ACC112 (cell line): ENCODE data around the gene PDGFC.
A peak's percentile ranks its signal among the peaks of the same experiment; 100 is the strongest.
"Not testable (repeated sequence)": the region's sequence is repeated elsewhere in the genome, so short reads cannot be mapped to it uniquely, and the experiment has no call there.

Experiments
- H2AFZ ChIP-seq: fragments of 200-600 bp; sonication (generic); one replicate; pipeline ENCODE4 v1.6.0; 2017; ENCODE audit warnings: antibody characterized with exemption, low read length; ENCODE audit not compliant: unreplicated experiment
- H3K27ac ChIP-seq: fragments of 200-600 bp; sonication (generic); 2 replicates; pipeline ENCODE4 v1.5.1; 2014; ENCODE audit warnings: low read depth, mild to moderate bottlenecking, antibody characterized with exemption, low read length, moderate library complexity
- H3K27me3 ChIP-seq: fragments of 200-600 bp; sonication (generic); 2 replicates; pipeline ENCODE4 v1.6.1; 2014; ENCODE audit warnings: mild to moderate bottlenecking, antibody characterized with exemption, low read length, moderate library complexity, mixed read lengths; ENCODE audit not compliant: insufficient read depth
- H3K36me3 ChIP-seq: fragments of 200-600 bp; sonication (generic); 2 replicates; pipeline ENCODE4 v1.6.1; 2016; ENCODE audit warnings: mild to moderate bottlenecking, antibody characterized with exemption, low read length, moderate library complexity, mixed read lengths; ENCODE audit not compliant: insufficient read depth
- H3K4me1 ChIP-seq: fragments of 200-600 bp; sonication (generic); one replicate; pipeline ENCODE4 v1.6.1; 2016; ENCODE audit warnings: low read length, mixed read lengths; ENCODE audit not compliant: insufficient read depth, unreplicated experiment, control insufficient read depth
- H3K4me3 ChIP-seq: fragments of 200-600 bp; sonication (generic); 2 replicates; pipeline ENCODE4 v1.5.1; 2014; ENCODE audit warnings: mild to moderate bottlenecking, low read depth, low read length
- H3K79me2 ChIP-seq: fragments of 200-600 bp; sonication (generic); one replicate; pipeline ENCODE4 v1.6.0; 2016; ENCODE audit warnings: low read length; ENCODE audit not compliant: control insufficient read depth, unreplicated experiment, insufficient read depth

The PDGFC gene

DNA sequence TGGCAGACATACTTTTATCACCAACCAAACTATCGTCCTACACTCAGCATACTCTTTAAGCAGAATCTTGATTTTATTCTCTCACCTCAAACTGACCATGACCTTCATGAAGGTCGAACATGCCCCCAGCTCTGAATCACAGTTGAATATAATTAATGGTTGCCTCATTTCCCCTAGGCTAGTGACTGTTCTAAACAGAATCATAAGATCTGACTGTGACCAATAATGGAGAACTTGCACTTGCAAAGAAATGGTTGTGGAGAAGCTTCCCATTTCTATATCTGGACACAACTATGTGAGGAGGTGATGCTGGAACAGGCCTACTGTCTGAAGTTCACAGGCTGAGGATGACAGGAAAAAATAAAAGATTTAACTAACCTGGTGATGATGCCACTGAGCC, 85.1 kb downstream of the PDGFC start:
- no peak overlapping the region for H3K4me3 ChIP-seq
- peaks cover 7% of the 10 kb centered on the region; the same call in 1 of the 2 replicates for H3K36me3 ChIP-seq
- no peak overlapping the region for H3K27ac ChIP-seq
- no peaks in the 10 kb centered on the region for H3K27me3 ChIP-seq
- H3K79me2 ChIP-seq, result peaks cover 46% of the 10 kb centered on the region
- H2AFZ ChIP-seq, result no peak overlapping the region
- H3K4me1 ChIP-seq, result peaks cover 31% of the 10 kb centered on the region

- no peak overlapping the region for H2AFZ ChIP-seq
- no peak overlapping the region for H3K27ac ChIP-seq
- H3K27me3 ChIP-seq, result no peaks in the 10 kb centered on the region
- peaks cover 7% of the 10 kb centered on the region; the same call in 1 of the 2 replicates for H3K36me3 ChIP-seq
- H3K79me2 ChIP-seq, result peaks cover 39% of the 10 kb centered on the region
- no peak overlapping the region for H3K4me3 ChIP-seq
- H3K4me1 ChIP-seq, result peaks cover 29% of the 10 kb centered on the region
Measured at GRCh38 chr4:156885374-156885773, 86.2 kb downstream of the PDGFC start.

DNA sequence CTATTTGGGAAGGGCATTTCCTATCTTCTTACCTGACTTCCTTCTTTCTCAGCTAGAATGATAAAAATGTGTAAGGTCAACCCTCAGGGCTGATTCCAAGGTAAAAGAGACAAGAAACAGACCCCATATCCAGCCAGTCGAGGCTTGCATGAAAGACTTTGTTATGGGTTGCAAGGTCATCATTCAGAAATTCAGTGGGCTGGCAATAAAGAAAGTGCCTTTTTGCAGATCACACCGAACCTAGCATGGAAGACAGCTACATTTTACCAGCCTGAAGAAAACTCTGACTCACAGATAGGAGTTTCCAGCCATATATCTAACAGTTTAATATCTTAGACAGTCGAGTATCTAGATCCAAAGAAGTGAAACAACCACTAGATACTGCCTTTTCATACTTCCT, 87.4 kb downstream of the PDGFC start:
- Histone ChIP-seq H3K27ac (no peak overlapping the region), H3K4me1 (peaks cover 17% of the 10 kb centered on the region), H3K27me3 (no peaks in the 10 kb centered on the region), H3K79me2 (peaks cover 38% of the 10 kb centered on the region), H3K4me3 (peak overlapping the region; percentile 24; the same call in 1 of the 2 replicates), H3K36me3 (peaks cover 7% of the 10 kb centered on the region; the same call in 1 of the 2 replicates), H2AFZ (no peak overlapping the region)

DNA sequence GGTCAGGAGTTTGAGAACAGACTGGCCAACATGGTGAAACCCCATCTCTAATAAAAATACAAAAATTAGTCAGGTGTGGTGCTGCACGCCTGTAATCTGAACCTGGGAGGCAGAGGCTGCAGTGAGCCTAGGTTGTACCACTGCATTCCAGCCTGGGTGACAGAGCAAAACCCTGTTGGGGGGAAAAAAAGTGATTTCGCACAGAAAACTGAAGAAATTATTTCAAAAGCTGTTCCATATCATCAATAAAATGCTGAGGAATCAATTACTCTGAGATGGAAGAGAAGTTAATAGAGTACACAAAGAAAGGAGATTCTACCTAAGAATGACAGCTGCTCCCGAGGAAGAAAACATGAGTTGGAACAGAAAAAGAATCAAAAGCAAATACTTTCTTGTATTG, 95.9 kb downstream of the PDGFC start:
- Histone ChIP-seq H3K36me3 (no peaks in the 10 kb centered on the region; the same call in 1 of the 2 replicates), H3K4me1 (peaks cover 10% of the 10 kb centered on the region), H2AFZ (no peak overlapping the region), H3K27me3 (no peaks in the 10 kb centered on the region), H3K27ac (no peak overlapping the region), H3K79me2 (peaks cover 44% of the 10 kb centered on the region), H3K4me3 (no peak overlapping the region)

GRCh38 chr4:156875055-156875454, 96.5 kb downstream of the PDGFC start:
- Histone ChIP-seq H3K36me3 (no peaks in the 10 kb centered on the region; the same call in 1 of the 2 replicates), H3K27ac (no peak overlapping the region), H3K27me3 (no peaks in the 10 kb centered on the region), H3K79me2 (peaks cover 48% of the 10 kb centered on the region), H3K4me3 (no peak overlapping the region), H3K4me1 (peaks cover 17% of the 10 kb centered on the region), H2AFZ (no peak overlapping the region)

GRCh38 chr4:156873799-156874198, 97.8 kb downstream of the PDGFC start:
- no peaks in the 10 kb centered on the region for H3K27me3 ChIP-seq
- H3K36me3 ChIP-seq, result no peaks in the 10 kb centered on the region; the same call in 1 of the 2 replicates
- no peak overlapping the region for H3K4me3 ChIP-seq
- H2AFZ ChIP-seq, result no peak overlapping the region
- peaks cover 24% of the 10 kb centered on the region for H3K4me1 ChIP-seq
- no peak overlapping the region for H3K27ac ChIP-seq
- peaks cover 47% of the 10 kb centered on the region for H3K79me2 ChIP-seq

DNA sequence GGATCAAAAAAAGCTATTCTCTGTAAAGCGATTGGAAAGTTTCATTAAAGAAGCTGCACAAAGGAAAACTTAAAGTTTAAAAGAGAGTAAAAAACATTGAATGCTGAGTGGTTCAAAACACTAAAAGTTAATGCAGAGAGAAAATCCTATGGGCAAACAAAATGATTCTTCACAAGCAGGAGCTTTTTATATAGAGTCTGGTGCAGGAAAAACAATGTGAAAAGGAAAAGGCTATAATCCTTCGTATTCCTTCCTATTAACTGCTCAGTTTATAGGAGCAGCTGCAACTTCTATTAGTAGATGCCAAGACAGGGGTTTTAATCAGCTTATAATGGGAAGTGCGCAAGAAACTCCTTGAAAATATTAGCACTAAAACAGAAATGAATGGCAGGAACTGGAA, 100.7 kb downstream of the PDGFC start:
- H3K27ac ChIP-seq, result no peak overlapping the region
- H3K27me3 ChIP-seq, result no peaks in the 10 kb centered on the region
- no peak overlapping the region for H3K4me3 ChIP-seq
- peaks cover 18% of the 10 kb centered on the region for H3K4me1 ChIP-seq
- no peak overlapping the region for H2AFZ ChIP-seq
- peaks cover 49% of the 10 kb centered on the region for H3K79me2 ChIP-seq
- peaks cover 3% of the 10 kb centered on the region; the same call in 1 of the 2 replicates for H3K36me3 ChIP-seq

DNA sequence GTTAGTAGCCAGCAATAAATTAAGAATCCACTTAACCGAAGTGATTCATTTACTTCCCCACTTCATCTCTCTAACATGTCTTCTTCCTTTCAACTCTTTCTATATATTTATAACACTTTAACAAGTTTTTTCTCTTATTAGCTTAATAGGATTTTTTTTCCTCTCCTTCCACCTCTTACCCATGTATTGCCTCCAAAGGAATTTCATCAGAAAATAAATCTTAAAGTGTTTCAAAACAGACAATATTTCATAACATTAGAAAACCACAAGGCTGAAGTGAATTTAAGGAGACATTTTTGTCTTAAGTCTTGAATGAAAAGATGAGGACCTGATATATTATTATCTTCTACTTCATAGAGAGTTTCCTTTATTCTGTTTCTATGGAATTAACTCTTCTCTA, 101.5 kb downstream of the PDGFC start:
- Histone ChIP-seq H3K79me2 (peaks cover 48% of the 10 kb centered on the region), H2AFZ (no peak overlapping the region), H3K36me3 (0 out of 2 replicates have a peak, but pooled peaks cover 3% of the 10 kb centered on the region), H3K27me3 (no peaks in the 10 kb centered on the region), H3K4me1 (peaks cover 18% of the 10 kb centered on the region), H3K4me3 (no peak overlapping the region), H3K27ac (no peak overlapping the region)

- Histone ChIP-seq H3K4me1 (peaks cover 17% of the 10 kb centered on the region), H3K79me2 (peaks cover 46% of the 10 kb centered on the region)
- not testable (repeated sequence) for H3K4me3 ChIP-seq, H3K36me3 ChIP-seq, H2AFZ ChIP-seq, H3K27me3 ChIP-seq, H3K27ac ChIP-seq
Measured at GRCh38 chr4:156866088-156866487, 105.5 kb downstream of the PDGFC start.

DNA sequence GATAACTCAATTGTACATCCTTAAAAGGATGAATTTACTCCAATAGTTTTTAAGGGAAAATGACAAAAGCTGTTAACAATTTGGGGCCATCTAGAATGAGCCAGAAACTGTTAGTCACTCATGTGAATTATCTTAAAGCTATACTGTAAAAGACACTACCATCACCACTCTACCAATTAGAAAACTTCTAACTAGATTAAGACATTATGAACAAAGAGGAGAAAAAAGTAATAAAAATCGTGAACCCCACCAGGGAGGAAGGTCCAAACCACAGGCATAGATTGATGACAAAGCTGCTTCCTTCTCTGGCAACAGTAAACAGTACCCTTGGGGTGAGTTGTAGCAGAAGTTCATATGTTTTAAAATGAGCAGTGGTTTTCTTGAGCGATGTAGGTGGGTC, 106.1 kb downstream of the PDGFC start:
- peaks cover 42% of the 10 kb centered on the region for H3K79me2 ChIP-seq
- H3K36me3 ChIP-seq, result 0 out of 2 replicates have a peak, but pooled peaks cover 3% of the 10 kb centered on the region
- no peak overlapping the region for H3K27ac ChIP-seq
- no peaks in the 10 kb centered on the region for H3K27me3 ChIP-seq
- no peak overlapping the region for H2AFZ ChIP-seq
- H3K4me3 ChIP-seq, result no peak overlapping the region
- H3K4me1 ChIP-seq, result peaks cover 11% of the 10 kb centered on the region

DNA sequence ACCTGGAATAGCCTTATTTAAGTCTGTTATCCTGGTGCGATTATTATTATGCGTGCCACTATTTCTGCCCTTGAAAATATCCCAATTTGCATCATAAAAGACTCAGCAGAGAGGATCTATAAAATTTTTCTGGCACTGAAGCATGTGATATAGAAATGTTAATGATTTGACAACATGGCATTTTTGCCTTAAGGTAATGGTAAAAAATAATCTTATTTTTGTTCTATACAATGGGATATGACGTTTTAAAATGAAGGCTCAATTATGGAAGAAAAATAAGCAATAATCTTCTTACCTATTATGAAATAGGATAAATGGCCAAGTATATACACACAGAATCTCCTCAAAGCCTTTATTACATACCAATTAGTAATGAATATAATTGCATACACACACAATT, 113.5 kb downstream of the PDGFC start:
- Histone ChIP-seq H3K4me1 (no peaks in the 10 kb centered on the region), H3K4me3 (no peak overlapping the region), H3K36me3 (no peaks in the 10 kb centered on the region), H3K27me3 (no peaks in the 10 kb centered on the region), H2AFZ (no peak overlapping the region), H3K27ac (no peak overlapping the region), H3K79me2 (peaks cover 20% of the 10 kb centered on the region)
